ENCODE results near the gene MYO18A. TPM values are rescaled to one million over a fixed set of nuclear protein-coding genes. Genes with fewer than 3 reads are reported as not detected.

The MYO18A gene
- total RNA-seq, 1 donor from 2014 or later = 79.9 TPM

DNA sequence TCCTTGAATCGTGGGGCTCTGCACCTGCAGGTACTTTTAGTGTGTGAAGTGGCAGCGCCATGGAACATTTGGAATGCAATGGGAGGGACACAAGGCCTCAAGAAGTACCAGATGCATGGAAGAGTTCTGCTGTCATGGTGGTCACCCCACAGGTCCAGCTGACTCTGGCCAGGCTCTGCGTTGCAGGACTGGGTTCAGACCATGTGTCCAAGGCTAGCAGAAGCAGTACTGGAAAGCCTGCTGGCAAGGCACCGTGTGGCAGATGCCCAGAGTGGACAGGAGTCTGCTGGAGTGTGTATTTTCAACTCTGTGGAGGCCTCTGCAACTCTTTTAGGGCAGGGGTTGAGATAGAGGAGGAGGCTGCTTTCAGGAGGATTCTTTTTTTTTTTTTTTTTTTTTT is 135.2 kb downstream of the MYO18A start:
- H3K36me3 Mint-ChIP-seq (ENCODE audit: low read depth, unreplicated experiment) = no peaks in the 10 kb centered on the region
- no peaks in the 10 kb centered on the region for H3K9me3 Mint-ChIP-seq (ENCODE audit: unreplicated experiment)
- H3K27ac Mint-ChIP-seq (ENCODE audit: unreplicated experiment) = no peak overlapping the region
- no peak for DNase-seq (ENCODE audit: low spot score)
- H3K4me1 Mint-ChIP-seq (ENCODE audit: unreplicated experiment) = peaks cover 33% of the 10 kb centered on the region
- TF ChIP-seq, protein P1, sequence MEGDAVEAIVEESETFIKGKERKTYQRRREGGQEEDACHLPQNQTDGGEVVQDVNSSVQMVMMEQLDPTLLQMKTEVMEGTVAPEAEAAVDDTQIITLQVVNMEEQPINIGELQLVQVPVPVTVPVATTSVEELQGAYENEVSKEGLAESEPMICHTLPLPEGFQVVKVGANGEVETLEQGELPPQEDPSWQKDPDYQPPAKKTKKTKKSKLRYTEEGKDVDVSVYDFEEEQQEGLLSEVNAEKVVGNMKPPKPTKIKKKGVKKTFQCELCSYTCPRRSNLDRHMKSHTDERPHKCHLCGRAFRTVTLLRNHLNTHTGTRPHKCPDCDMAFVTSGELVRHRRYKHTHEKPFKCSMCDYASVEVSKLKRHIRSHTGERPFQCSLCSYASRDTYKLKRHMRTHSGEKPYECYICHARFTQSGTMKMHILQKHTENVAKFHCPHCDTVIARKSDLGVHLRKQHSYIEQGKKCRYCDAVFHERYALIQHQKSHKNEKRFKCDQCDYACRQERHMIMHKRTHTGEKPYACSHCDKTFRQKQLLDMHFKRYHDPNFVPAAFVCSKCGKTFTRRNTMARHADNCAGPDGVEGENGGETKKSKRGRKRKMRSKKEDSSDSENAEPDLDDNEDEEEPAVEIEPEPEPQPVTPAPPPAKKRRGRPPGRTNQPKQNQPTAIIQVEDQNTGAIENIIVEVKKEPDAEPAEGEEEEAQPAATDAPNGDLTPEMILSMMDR (IDR thresholded peaks at IDR 0.05; ENCODE audit: unreplicated experiment) = no peak
- H3K4me3 Mint-ChIP-seq (ENCODE audit: unreplicated experiment) = no peak overlapping the region
- peaks cover 2% of the 10 kb centered on the region for H3K27me3 Mint-ChIP-seq (ENCODE audit: unreplicated experiment)

DNA sequence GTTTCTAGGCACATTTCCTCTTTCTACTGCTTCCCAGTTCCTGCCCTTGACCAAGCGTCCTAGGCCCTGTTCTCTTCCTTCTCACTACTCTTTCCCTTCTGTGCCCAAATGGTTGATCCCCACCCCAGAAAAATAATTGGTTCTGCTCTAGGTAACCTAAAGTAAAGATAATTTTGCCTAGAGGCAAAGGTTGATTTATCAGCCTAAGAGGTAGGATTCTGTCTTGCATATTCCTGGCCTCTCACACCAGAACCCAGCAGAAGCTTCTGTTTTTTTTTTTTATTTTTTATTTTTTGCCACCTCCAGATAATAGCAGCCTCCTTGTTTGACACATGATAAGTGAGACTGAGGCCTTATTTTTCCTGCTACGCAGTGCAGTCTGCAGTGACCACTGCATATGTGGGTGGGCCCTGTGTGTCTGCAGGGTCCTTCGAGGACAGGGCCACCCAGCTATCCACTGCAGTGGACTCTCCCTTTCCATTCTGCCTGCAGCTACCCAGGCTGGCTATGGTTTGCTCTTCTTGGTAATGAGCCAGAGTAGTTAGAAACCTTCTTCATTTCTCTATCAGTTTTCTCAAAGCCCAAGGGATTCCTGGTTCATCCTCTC is 136.6 kb downstream of the MYO18A start:
- TF ChIP-seq, protein P1 (IDR thresholded peaks at IDR 0.05; ENCODE audit: unreplicated experiment) = no peak

DNA sequence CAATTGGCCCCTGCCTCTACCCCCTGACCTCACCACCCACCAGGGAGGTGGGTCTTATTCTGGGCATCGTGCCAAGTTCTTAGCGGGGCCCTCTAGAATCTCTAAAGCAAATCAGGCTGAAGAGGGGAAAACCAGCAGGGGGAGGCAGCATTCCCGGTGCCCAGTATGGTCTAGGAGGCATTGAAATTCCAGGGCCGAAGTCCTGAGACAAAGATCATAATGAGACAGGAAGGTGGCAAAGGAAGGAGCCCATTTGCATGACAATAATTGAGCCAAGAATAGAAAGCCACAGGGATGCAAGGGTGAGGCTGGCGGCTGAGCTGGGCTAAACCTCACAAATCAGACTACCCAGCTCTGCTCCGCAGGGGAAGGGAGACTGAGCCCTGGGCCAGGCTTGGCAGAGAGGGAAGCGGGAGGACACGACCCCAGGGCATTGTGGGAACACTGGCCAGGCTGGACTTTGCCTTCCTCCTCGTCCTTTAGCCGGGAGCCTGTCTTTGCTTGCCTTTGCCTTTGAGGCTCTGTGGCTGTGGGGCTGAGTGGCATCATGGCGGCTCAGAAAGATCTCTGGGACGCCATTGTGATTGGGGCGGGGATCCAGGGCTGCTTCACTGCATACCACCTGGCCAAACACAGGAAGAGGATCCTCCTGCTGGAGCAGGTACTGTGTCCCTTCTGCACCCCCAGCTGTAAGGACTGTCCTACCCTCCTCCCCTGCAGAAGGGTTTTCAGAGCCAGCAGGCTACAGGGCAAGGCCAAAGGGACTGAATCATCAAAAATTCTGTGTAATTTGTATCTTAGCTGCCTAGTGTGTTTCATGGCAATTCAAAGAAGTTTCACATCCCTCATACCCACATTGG is 137.3 kb downstream of the MYO18A start, which contains the start of gene PIPOX:
Gene PIPOX, plus strand, starts transcription at position 463 of the 860 bp plus-strand sequence. Its CDS starts 85 bp downstream, at position 548.
- DNase-seq (ENCODE audit: low spot score) = peak; percentile 50
- no peak within 1 kb of the TSS for H3K4me3 Mint-ChIP-seq (ENCODE audit: unreplicated experiment)
- H3K27ac Mint-ChIP-seq (ENCODE audit: unreplicated experiment) = peak within 1 kb of the TSS; percentile 82
- TF ChIP-seq, protein P1 (IDR thresholded peaks at IDR 0.05; ENCODE audit: unreplicated experiment) = no peak
- peaks cover 28% of the 10 kb centered on the region for H3K4me1 Mint-ChIP-seq (ENCODE audit: unreplicated experiment)
- no peaks in the 10 kb centered on the region for H3K9me3 Mint-ChIP-seq (ENCODE audit: unreplicated experiment)
- no peaks in the 10 kb centered on the region for H3K36me3 Mint-ChIP-seq (ENCODE audit: low read depth, unreplicated experiment)
- H3K27me3 Mint-ChIP-seq (ENCODE audit: unreplicated experiment) = no peaks in the 10 kb centered on the region

More for the DNA sequence above, 136.6 kb downstream of the MYO18A start:
- no peaks in the 10 kb centered on the region for H3K36me3 Mint-ChIP-seq (ENCODE audit: low read depth, unreplicated experiment)
- peaks cover 33% of the 10 kb centered on the region for H3K4me1 Mint-ChIP-seq (ENCODE audit: unreplicated experiment)
- H3K4me3 Mint-ChIP-seq (ENCODE audit: unreplicated experiment) = no peak overlapping the region
- no peak for DNase-seq (ENCODE audit: low spot score)
- H3K27ac Mint-ChIP-seq (ENCODE audit: unreplicated experiment) = peak overlapping the region; percentile 12
- no peaks in the 10 kb centered on the region for H3K9me3 Mint-ChIP-seq (ENCODE audit: unreplicated experiment)
- H3K27me3 Mint-ChIP-seq (ENCODE audit: unreplicated experiment) = no peaks in the 10 kb centered on the region

DNA sequence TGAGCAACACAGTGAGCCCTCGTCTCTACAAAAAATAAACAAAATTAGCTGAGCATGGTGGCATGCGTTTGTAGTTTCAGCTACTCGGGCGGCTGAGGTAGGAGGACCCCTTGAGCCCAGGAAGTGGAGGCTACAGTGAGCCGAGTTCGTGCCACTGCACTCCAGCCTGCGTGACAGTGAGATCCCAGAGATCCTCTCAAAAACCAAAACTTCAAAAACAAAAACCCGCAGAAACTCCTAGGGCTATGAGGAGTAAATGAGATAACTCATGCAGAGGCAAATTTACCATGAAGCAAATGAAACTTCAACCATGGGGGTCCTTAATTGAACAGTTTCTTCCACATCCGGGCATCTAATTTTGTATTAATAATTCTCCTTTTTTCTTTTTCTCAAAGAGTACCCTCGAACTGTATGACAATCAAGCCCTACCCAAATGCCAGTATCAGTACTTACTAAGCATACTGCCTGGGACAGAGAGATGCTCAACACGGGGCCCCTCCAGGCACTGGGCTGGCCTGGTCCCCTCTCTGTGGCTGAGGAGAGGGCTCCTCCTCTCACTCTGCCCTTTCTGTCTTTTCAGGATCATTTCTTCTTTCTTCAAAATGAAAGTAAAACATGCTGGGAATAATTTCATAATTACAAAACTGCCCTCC is 138.0 kb downstream of the MYO18A start:
- H3K9me3 Mint-ChIP-seq (ENCODE audit: unreplicated experiment) = no peaks in the 10 kb centered on the region
- H3K36me3 Mint-ChIP-seq (ENCODE audit: low read depth, unreplicated experiment) = no peaks in the 10 kb centered on the region
- TF ChIP-seq, protein P1 (IDR thresholded peaks at IDR 0.05; ENCODE audit: unreplicated experiment) = no peak
- peaks cover 28% of the 10 kb centered on the region for H3K4me1 Mint-ChIP-seq (ENCODE audit: unreplicated experiment)
- no peak overlapping the region for H3K27ac Mint-ChIP-seq (ENCODE audit: unreplicated experiment)
- H3K4me3 Mint-ChIP-seq (ENCODE audit: unreplicated experiment) = no peak overlapping the region
- H3K27me3 Mint-ChIP-seq (ENCODE audit: unreplicated experiment) = no peaks in the 10 kb centered on the region
- no peak for DNase-seq (ENCODE audit: low spot score)
